ENCODE results near the gene MMADHC.

DNA sequence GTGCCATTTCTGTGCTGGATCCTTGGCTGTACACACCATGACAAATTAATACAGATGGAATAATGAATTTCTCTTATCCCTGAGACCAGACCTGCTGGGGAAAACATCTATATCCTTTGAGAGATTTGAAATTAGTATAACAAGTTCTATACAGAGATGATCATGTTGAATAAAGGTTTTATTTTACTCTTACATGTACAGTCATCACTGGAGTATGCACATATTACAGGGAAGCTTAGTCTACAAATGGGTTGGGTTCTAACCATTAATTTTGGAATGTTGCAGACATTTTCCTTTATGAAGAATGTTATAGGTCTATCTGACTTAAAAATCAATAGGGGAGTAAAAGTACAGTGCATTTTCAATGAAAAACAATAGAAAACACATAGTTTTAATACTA, 29.9 kb upstream of the MMADHC start:
- TF ChIP-seq POLR2A (IDR thresholded peaks at IDR 0.05): no peak
- TF ChIP-seq, protein P1, sequence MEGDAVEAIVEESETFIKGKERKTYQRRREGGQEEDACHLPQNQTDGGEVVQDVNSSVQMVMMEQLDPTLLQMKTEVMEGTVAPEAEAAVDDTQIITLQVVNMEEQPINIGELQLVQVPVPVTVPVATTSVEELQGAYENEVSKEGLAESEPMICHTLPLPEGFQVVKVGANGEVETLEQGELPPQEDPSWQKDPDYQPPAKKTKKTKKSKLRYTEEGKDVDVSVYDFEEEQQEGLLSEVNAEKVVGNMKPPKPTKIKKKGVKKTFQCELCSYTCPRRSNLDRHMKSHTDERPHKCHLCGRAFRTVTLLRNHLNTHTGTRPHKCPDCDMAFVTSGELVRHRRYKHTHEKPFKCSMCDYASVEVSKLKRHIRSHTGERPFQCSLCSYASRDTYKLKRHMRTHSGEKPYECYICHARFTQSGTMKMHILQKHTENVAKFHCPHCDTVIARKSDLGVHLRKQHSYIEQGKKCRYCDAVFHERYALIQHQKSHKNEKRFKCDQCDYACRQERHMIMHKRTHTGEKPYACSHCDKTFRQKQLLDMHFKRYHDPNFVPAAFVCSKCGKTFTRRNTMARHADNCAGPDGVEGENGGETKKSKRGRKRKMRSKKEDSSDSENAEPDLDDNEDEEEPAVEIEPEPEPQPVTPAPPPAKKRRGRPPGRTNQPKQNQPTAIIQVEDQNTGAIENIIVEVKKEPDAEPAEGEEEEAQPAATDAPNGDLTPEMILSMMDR (IDR thresholded peaks at IDR 0.05 in 4 of 5, conservative IDR thresholded peaks at IDR 0.05 in 1 of 5): no peak

Measured in gastrocnemius medialis (tissue), 4 donors.